Measurements from ENCODE around the gene NLN. TPM values are rescaled to one million over a fixed set of nuclear protein-coding genes. Genes with fewer than 3 reads are reported as not detected.

NLN gene
- total RNA-seq, 1 experiment from 2014 or later, result 34.8 TPM

- intact Hi-C loops (cut with micrococcal nuclease; ENCODE audit: unreplicated experiment), result no loop called here
- 0 out of 2 replicates have a peak, but pooled peaks cover 1% of the 10 kb centered on the region for H3K36me3 ChIP-seq (ENCODE audit: control insufficient read depth, insufficient read depth, low read length)
- no peak for DNase-seq
- ChIA-PET POLR2A (no interaction called here), CTCF (no interaction called here)
- Mint-ChIP-seq H3K36me3 (ENCODE audit: insufficient read depth, unreplicated experiment) (peaks cover 10% of the 10 kb centered on the region), H3K4me3 (ENCODE audit: unreplicated experiment) (no peak overlapping the region), H3K9me3 (ENCODE audit: unreplicated experiment) (no peaks in the 10 kb centered on the region), H3K27ac (ENCODE audit: unreplicated experiment) (no peak overlapping the region), H3K4me1 (ENCODE audit: low read depth, unreplicated experiment) (no peaks in the 10 kb centered on the region), H3K27me3 (ENCODE audit: insufficient read depth, unreplicated experiment) (no peaks in the 10 kb centered on the region)
- no peak overlapping the region for H3K4me3 ChIP-seq (ENCODE audit: low read depth, low read length)
- H3K27me3 ChIP-seq (replicated peaks; ENCODE audit: control insufficient read depth, insufficient read depth, low read length), result no peaks in the 10 kb centered on the region
- H3K9me3 ChIP-seq, result no peaks in the 10 kb centered on the region
- TF ChIP-seq CTCF (IDR thresholded peaks at IDR 0.05; ENCODE audit: insufficient read depth in 1 of 2, low read depth in 1 of 2, low read length in 1 of 2, severe bottlenecking in 1 of 2, unreplicated experiment in 1 of 2), result no peak
- H3K4me1 ChIP-seq, result no peaks in the 10 kb centered on the region
- BruUV-seq (replicated peaks), result no TSS peak
Measured at GRCh38 chr5:65790371-65791163, 68.6 kb downstream of the NLN start.

- no peaks in the 10 kb centered on the region for H3K4me1 ChIP-seq
- no TSS peak for BruUV-seq (replicated peaks)
- H3K27ac Mint-ChIP-seq (ENCODE audit: unreplicated experiment), result no peak overlapping the region
- ChIA-PET CTCF (no interaction called here), POLR2A (no interaction called here)
- no peak for DNase-seq
- H3K4me1 Mint-ChIP-seq (ENCODE audit: low read depth, unreplicated experiment), result no peaks in the 10 kb centered on the region
- H3K36me3 ChIP-seq (ENCODE audit: control insufficient read depth, insufficient read depth, low read length), result no peaks in the 10 kb centered on the region
- H3K27me3 ChIP-seq (replicated peaks; ENCODE audit: control insufficient read depth, insufficient read depth, low read length), result no peaks in the 10 kb centered on the region
- H3K9me3 Mint-ChIP-seq (ENCODE audit: unreplicated experiment), result no peaks in the 10 kb centered on the region
- no peak overlapping the region for H3K4me3 Mint-ChIP-seq (ENCODE audit: unreplicated experiment)
- H3K4me3 ChIP-seq (ENCODE audit: low read depth, low read length), result no peak overlapping the region
- H3K27me3 Mint-ChIP-seq (ENCODE audit: insufficient read depth, unreplicated experiment), result no peaks in the 10 kb centered on the region
- TF ChIP-seq CTCF (IDR thresholded peaks at IDR 0.05; ENCODE audit: insufficient read depth in 1 of 2, low read depth in 1 of 2, low read length in 1 of 2, severe bottlenecking in 1 of 2, unreplicated experiment in 1 of 2), result no peak
- H3K9me3 ChIP-seq, result no peaks in the 10 kb centered on the region
- intact Hi-C loops (cut with micrococcal nuclease; ENCODE audit: unreplicated experiment), result no loop called here
- peaks cover 10% of the 10 kb centered on the region for H3K36me3 Mint-ChIP-seq (ENCODE audit: insufficient read depth, unreplicated experiment)
Measured at GRCh38 chr5:65791712-65792673, 70.0 kb downstream of the NLN start.

- BruUV-seq (replicated peaks), result no TSS peak
- Mint-ChIP-seq H3K4me1 (ENCODE audit: low read depth, unreplicated experiment) (no peaks in the 10 kb centered on the region), H3K36me3 (ENCODE audit: insufficient read depth, unreplicated experiment) (peaks cover 2% of the 10 kb centered on the region), H3K27me3 (ENCODE audit: insufficient read depth, unreplicated experiment) (no peaks in the 10 kb centered on the region), H3K9me3 (ENCODE audit: unreplicated experiment) (peaks cover 2% of the 10 kb centered on the region), H3K4me3 (ENCODE audit: unreplicated experiment) (no peak overlapping the region), H3K27ac (ENCODE audit: unreplicated experiment) (no peak overlapping the region)
- Histone ChIP-seq H3K4me1 (no peaks in the 10 kb centered on the region), H3K27me3 (replicated peaks; ENCODE audit: control insufficient read depth, insufficient read depth, low read length) (no peaks in the 10 kb centered on the region), H3K9me3 (peaks cover under 1% of the 10 kb centered on the region; the same call in 1 of the 2 replicates), H3K4me3 (ENCODE audit: low read depth, low read length) (no peak overlapping the region), H3K36me3 (ENCODE audit: control insufficient read depth, insufficient read depth, low read length) (no peaks in the 10 kb centered on the region; the same call in 1 of the 2 replicates)
- ChIA-PET CTCF (no interaction called here), POLR2A (no interaction called here)
- DNase-seq, result no peak
- TF ChIP-seq CTCF (IDR thresholded peaks at IDR 0.05; ENCODE audit: insufficient read depth in 1 of 2, low read depth in 1 of 2, low read length in 1 of 2, severe bottlenecking in 1 of 2, unreplicated experiment in 1 of 2), result no peak
- intact Hi-C loops (cut with micrococcal nuclease; ENCODE audit: unreplicated experiment), result no loop called here
Measured at GRCh38 chr5:65796269-65796668, 74.3 kb downstream of the NLN start.
